B cell (primary cell): ENCODE data around the gene MAVS. TPM values are rescaled to one million over a fixed set of nuclear protein-coding genes. Genes with fewer than 3 reads are reported as not detected.

Source experiments
- ATAC-seq: fragments of 200-7000 bp; cut with Tn5 transposase; one replicate; pipeline ENCODE4 v1.10.0; 2021; ENCODE audit warnings: low read depth, mild to moderate bottlenecking, moderate number of reproducible peaks, moderate library complexity
- CTCF ChIA-PET: fragments of 350-600 bp; sonication (Branson Sonifier 250); formaldehyde crosslinking; loops from one replicate; lab custom pipeline; 2021; ENCODE audit warnings: antibody characterized with exemption, inconsistent platforms; lab: Charles Lee
- POLR2A ChIA-PET: fragments of 350-600 bp; sonication (Branson Sonifier 250); formaldehyde crosslinking; loops from one replicate; lab custom pipeline; 2021; ENCODE audit warnings: antibody characterized with exemption; lab: Charles Lee
- DNase-seq: peaks from one replicate; pipeline ENCODE4 v3.0.0; 2013
- H2AFZ ChIP-seq: 2 replicates; pipeline ENCODE4 v1.6.1; 2012; ENCODE audit warnings: mild to moderate bottlenecking, low read depth, low read length; ENCODE audit not compliant: insufficient read depth, poor library complexity, severe bottlenecking
- H3K27ac ChIP-seq, 2 donors: 1 replicate in 1 of 2; 2 replicates in 1 of 2; pipeline ENCODE4 v1.5.1; 2012 to 2013; ENCODE audit warnings: low read length in 2 of 2, mild to moderate bottlenecking in 2 of 2, moderate library complexity in 1 of 2
- H3K27me3 ChIP-seq, 4 experiments: fragments of 200-600 bp in 1 of 4; sonication (generic) in 1 of 4; replicated peaks in 1 of 4; 1 replicate in 2 of 4; 2 replicates in 2 of 4; pipeline versions ENCODE4 v1.6.1 to v1.7.0; 2013 to 2016; ENCODE audit warnings: low read length in 3 of 4, mild to moderate bottlenecking in 2 of 4, mixed read lengths in 1 of 4, moderate library complexity in 1 of 4; ENCODE audit not compliant: insufficient read depth in 4 of 4, control insufficient read depth in 3 of 4; ENCODE audit errors: control extremely low read depth in 1 of 4
- H3K36me3 ChIP-seq, 2 experiments: replicated peaks in 1 of 2; 1 replicate in 1 of 2; 2 replicates in 1 of 2; pipeline versions ENCODE4 v1.6.1 to v1.7.1; 2013; ENCODE audit warnings: low read length in 1 of 2; ENCODE audit not compliant: insufficient read depth in 2 of 2, control insufficient read depth in 1 of 2; ENCODE audit errors: control extremely low read depth in 1 of 2, extremely low read depth in 1 of 2
- H3K4me1 ChIP-seq, 2 donors: fragments of 200-600 bp in 1 of 2; sonication (generic) in 1 of 2; 1 replicate in 1 of 2; 2 replicates in 1 of 2; pipeline versions ENCODE4 v1.5.1 to v1.6.1; 2013 to 2017; ENCODE audit warnings: low read length in 2 of 2; ENCODE audit not compliant: control insufficient read depth in 2 of 2, insufficient read depth in 2 of 2
- H3K4me2 ChIP-seq: replicated peaks from 2 replicates; pipeline ENCODE3; 2012; ENCODE audit warnings: mild to moderate bottlenecking, low read depth, low read length; ENCODE audit not compliant: poor library complexity, severe bottlenecking
- H3K4me3 ChIP-seq, 5 experiments: fragments of 200-600 bp in 1 of 5; sonication (generic) in 1 of 5; 1 replicate in 3 of 5; 2 replicates in 2 of 5; pipeline versions ENCODE4 v1.5.1 to v1.7.0; 2011 to 2016; ENCODE audit warnings: low read length in 4 of 5, mild to moderate bottlenecking in 4 of 5, low read depth in 2 of 5, control low read depth in 1 of 5, moderate library complexity in 1 of 5; ENCODE audit not compliant: insufficient read depth in 1 of 5; ENCODE audit errors: control extremely low read depth in 1 of 5, extremely low read depth in 1 of 5
- H3K79me2 ChIP-seq: fragments of 200-600 bp; sonication (generic); one replicate; pipeline ENCODE4 v1.6.0; 2016; ENCODE audit warnings: low read length; ENCODE audit not compliant: control insufficient read depth, insufficient read depth
- H3K9ac ChIP-seq: fragments of 200-600 bp; sonication (generic); 2 replicates; pipeline ENCODE4 v1.6.1; 2017; ENCODE audit warnings: mild to moderate bottlenecking, low read length, moderate library complexity
- H3K9me3 ChIP-seq, 3 donors: one replicate each; pipeline versions ENCODE4 v1.6.1 to v1.7.1; 2013; ENCODE audit warnings: low read length in 2 of 3; ENCODE audit not compliant: control insufficient read depth in 2 of 3, insufficient read depth in 1 of 3; ENCODE audit errors: control extremely low read depth in 1 of 3
- H4K20me1 ChIP-seq: 2 replicates; pipeline ENCODE4 v1.6.0; 2012; ENCODE audit warnings: mild to moderate bottlenecking, low read length; ENCODE audit not compliant: insufficient read depth, control insufficient read depth, poor library complexity, severe bottlenecking
- H3K27ac Mint-ChIP-seq: one replicate; pipeline ENCODE4 v1.8.0; 2021; ENCODE audit warnings: mixed read lengths
- H3K27me3 Mint-ChIP-seq: one replicate; pipeline ENCODE4 v1.8.0; 2021; ENCODE audit warnings: mixed read lengths
- H3K4me1 Mint-ChIP-seq: one replicate; pipeline ENCODE4 v1.8.0; 2021; ENCODE audit warnings: mixed read lengths
- H3K4me3 Mint-ChIP-seq: one replicate; pipeline ENCODE4 v1.8.0; 2021; ENCODE audit warnings: mixed read lengths
- H3K9me3 Mint-ChIP-seq: one replicate; pipeline ENCODE4 v1.8.0; 2022; ENCODE audit warnings: mixed read lengths; ENCODE audit not compliant: insufficient read depth
- EZH2 ChIP-seq: IDR thresholded peaks from 2 replicates; pipeline ENCODE4 v1.6.1; 2012; ENCODE audit warnings: borderline replicate concordance, low read depth, mild to moderate bottlenecking, moderate library complexity, low read length; ENCODE audit not compliant: insufficient read depth, poor library complexity, severe bottlenecking
- WGBS: methylation state at CpG from one replicate; pipeline ENCODE4 v1.1.5; 2013; ENCODE audit warnings: missing lambda C conversion rate; ENCODE audit not compliant: insufficient coverage; 5-methylcytosine and 5-hydroxymethylcytosine counted together
- intact Hi-C: fragments of 100-400 bp; cut with micrococcal nuclease; formaldehyde crosslinking; loops from one replicate; pipeline ENCODE4 v1.10.0; 2022
- polyA plus RNA-seq: library from polyadenylated mRNA; depleted of rRNA; stranded (reverse); fragments of >200 nt; gene quantifications from 2 replicates; pipeline ENCODE4 v1.2.3, GENCODE V29; 2012
- total RNA-seq, 2 donors: library from RNA; stranded (reverse); fragments of 120-200 nt in 1 of 2; gene quantifications; 1 replicate in 1 of 2; 2 replicates in 1 of 2; pipeline versions ENCODE4 v1.2.3 to v1.2.4, GENCODE V29; 2013 to 2022
- TF ChIP-seq, protein P1 (sequence below): fragments of 200-600 bp; IDR thresholded peaks from one replicate; pipeline ENCODE4 v1.8.0; 2022; ENCODE audit warnings: antibody characterized with exemption, mild to moderate bottlenecking

MAVS gene
- total and polyA plus RNA-seq, 2 donors (not counting 1 experiment from before 2014, with no cell fraction given): 17.2 to 52.2 TPM

- intact Hi-C loops: no loop called here
- H3K9ac ChIP-seq: no peak overlapping the region
- no peak overlapping the region for H2AFZ ChIP-seq
- no peak for DNase-seq
- no peaks in the 10 kb centered on the region for H3K27me3 ChIP-seq
- no peak overlapping the region for H3K27ac Mint-ChIP-seq
- peaks cover 72% of the 10 kb centered on the region for H4K20me1 ChIP-seq
- no peak overlapping the region for H3K4me3 ChIP-seq
- ChIA-PET CTCF (interaction anchor here (0.5 to 0.7 kb wide), 2 partner anchors 57 to 210 kb away, joined by 3 to 4 read pairs; no protein-coding TSS in a partner anchor), POLR2A (interaction anchor here (0.7 kb wide), 1 partner anchor 19 kb away, joined by 5 read pairs; no protein-coding TSS in a partner anchor)
- no peak overlapping the region for H3K4me3 Mint-ChIP-seq
- H3K9me3 Mint-ChIP-seq: no peaks in the 10 kb centered on the region
- H3K4me1 Mint-ChIP-seq: peaks cover 36% of the 10 kb centered on the region
- H3K4me1 ChIP-seq: peaks cover 18 to 26% of the 10 kb centered on the region in 2 donors
- H3K9me3 ChIP-seq: no peaks in the 10 kb centered on the region
- peaks cover 85% of the 10 kb centered on the region for H3K79me2 ChIP-seq
- no peak for TF ChIP-seq EZH2
- TF ChIP-seq, protein P1, sequence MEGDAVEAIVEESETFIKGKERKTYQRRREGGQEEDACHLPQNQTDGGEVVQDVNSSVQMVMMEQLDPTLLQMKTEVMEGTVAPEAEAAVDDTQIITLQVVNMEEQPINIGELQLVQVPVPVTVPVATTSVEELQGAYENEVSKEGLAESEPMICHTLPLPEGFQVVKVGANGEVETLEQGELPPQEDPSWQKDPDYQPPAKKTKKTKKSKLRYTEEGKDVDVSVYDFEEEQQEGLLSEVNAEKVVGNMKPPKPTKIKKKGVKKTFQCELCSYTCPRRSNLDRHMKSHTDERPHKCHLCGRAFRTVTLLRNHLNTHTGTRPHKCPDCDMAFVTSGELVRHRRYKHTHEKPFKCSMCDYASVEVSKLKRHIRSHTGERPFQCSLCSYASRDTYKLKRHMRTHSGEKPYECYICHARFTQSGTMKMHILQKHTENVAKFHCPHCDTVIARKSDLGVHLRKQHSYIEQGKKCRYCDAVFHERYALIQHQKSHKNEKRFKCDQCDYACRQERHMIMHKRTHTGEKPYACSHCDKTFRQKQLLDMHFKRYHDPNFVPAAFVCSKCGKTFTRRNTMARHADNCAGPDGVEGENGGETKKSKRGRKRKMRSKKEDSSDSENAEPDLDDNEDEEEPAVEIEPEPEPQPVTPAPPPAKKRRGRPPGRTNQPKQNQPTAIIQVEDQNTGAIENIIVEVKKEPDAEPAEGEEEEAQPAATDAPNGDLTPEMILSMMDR: no peak
- H3K4me2 ChIP-seq: no peak overlapping the region
- no peak overlapping the region for H3K27ac ChIP-seq
- no peaks in the 10 kb centered on the region for H3K27me3 Mint-ChIP-seq
- ATAC-seq: no peak
- H3K36me3 ChIP-seq: peaks cover 9 to 58% of the 10 kb centered on the region in 2 experiments
Measured at GRCh38 chr20:3909952-3910366, 63.3 kb downstream of the MAVS start.

GRCh38 chr20:3910853-3911252, 64.2 kb downstream of the MAVS start:
- Histone ChIP-seq H3K27me3 (no peaks in the 10 kb centered on the region), H3K4me2 (no peak overlapping the region), H3K4me1 (peaks cover 18 to 21% of the 10 kb centered on the region in 2 donors), H3K36me3 (peaks cover 9 to 64% of the 10 kb centered on the region in 2 experiments), H3K4me3 (no peak overlapping the region), H3K27ac (no peak overlapping the region), H3K9me3 (no peaks in the 10 kb centered on the region), H3K9ac (no peak overlapping the region), H3K79me2 (peaks cover 84% of the 10 kb centered on the region), H2AFZ (no peak overlapping the region), H4K20me1 (peaks cover 65% of the 10 kb centered on the region)
- Mint-ChIP-seq H3K27me3 (no peaks in the 10 kb centered on the region), H3K4me3 (no peak overlapping the region), H3K4me1 (peaks cover 37% of the 10 kb centered on the region), H3K27ac (no peak overlapping the region), H3K9me3 (no peaks in the 10 kb centered on the region)
- DNase-seq (no peak), ATAC-seq (no peak)
- CTCF ChIA-PET: interaction anchor here (1.1 kb wide), 1 partner anchor 17 kb away, joined by 3 read pairs; no protein-coding TSS in a partner anchor
- TF ChIP-seq, protein P1: no peak
- 100% methylated on average over 1 of the region's 2 CpGs for WGBS
- intact Hi-C loops: no loop called here
- POLR2A ChIA-PET: interaction anchor here (0.6 kb wide), 1 partner anchor 36 kb away, joined by 5 read pairs; no protein-coding TSS in a partner anchor
